Neural progenitor cell (in vitro differentiated cells): ENCODE measurements around the gene AK5.

ENCODE experiments used
- CTCF ChIP-seq: fragments of 200-600 bp; sonication (generic); IDR thresholded peaks from 2 replicates; pipeline ENCODE4 v1.5.1; 2017; ENCODE audit warnings: antibody characterized with exemption, mild to moderate bottlenecking
- EZH2 ChIP-seq: fragments of 200-600 bp; sonication (generic); IDR thresholded peaks from 2 replicates; pipeline ENCODE4 v1.6.1; 2017; ENCODE audit warnings: antibody characterized with exemption, mild to moderate bottlenecking, moderate library complexity
- EZH2phosphoT487 ChIP-seq: fragments of 200-600 bp; sonication (generic); IDR thresholded peaks from 2 replicates; pipeline ENCODE4 v1.6.1; 2017; ENCODE audit warnings: antibody characterized with exemption

- no peak for TF ChIP-seq CTCF
- no peak for TF ChIP-seq EZH2
- no peak for TF ChIP-seq EZH2phosphoT487
Measured at GRCh38 chr1:77557053-77557452, 275.2 kb downstream of the AK5 start.
